Hepatocyte (in vitro differentiated cells): Measurements from ENCODE around the gene MTRF1.

Experiments used
- CTCF ChIP-seq: fragments of 200-600 bp; sonication (generic); IDR thresholded peaks from 2 replicates; pipeline ENCODE4 v1.5.1; 2016; ENCODE audit warnings: antibody characterized with exemption, mild to moderate bottlenecking; ENCODE audit not compliant: poor library complexity
- EZH2 ChIP-seq: fragments of 200-600 bp; sonication (generic); IDR thresholded peaks from 2 replicates; pipeline ENCODE4 v1.6.1; 2016; ENCODE audit warnings: antibody characterized with exemption, mild to moderate bottlenecking, borderline replicate concordance
- EZH2phosphoT487 ChIP-seq: fragments of 200-600 bp; sonication (generic); IDR thresholded peaks from one replicate; pipeline ENCODE4 v1.6.1; 2018; ENCODE audit warnings: antibody characterized with exemption, mild to moderate bottlenecking, low read depth, moderate library complexity; ENCODE audit not compliant: unreplicated experiment, severe bottlenecking

- TF ChIP-seq CTCF (no peak), EZH2 (no peak), EZH2phosphoT487 (no peak)
Observed at GRCh38 chr13:41273831-41274441, 10.6 kb upstream of the MTRF1 start.
